ENCODE data around the gene CHAC2. TPM values are rescaled to one million over a fixed set of nuclear protein-coding genes. Genes with fewer than 3 reads are reported as not detected.

CHAC2 gene
- total RNA-seq, 1 experiment from 2014 or later = 30.2 TPM

Other genes starting within 250 kb of the CHAC2 start
- gene ASB3, start 19.1 kb downstream of the CHAC2 start, total RNA-seq (2014; rRNA removed; shearing (Covaris generic)) = 42.3 and 44.4 TPM in 2 replicates
- gene ERLEC1, start 19.2 kb downstream of the CHAC2 start, total RNA-seq (2014; rRNA removed; shearing (Covaris generic)) = 46.9 and 51.5 TPM in 2 replicates
- 3.2 and 4.5 TPM in 2 replicates for gene GPR75, start 92.2 kb downstream of the CHAC2 start, total RNA-seq (2014; rRNA removed; shearing (Covaris generic))
- gene PSME4, start 203.2 kb downstream of the CHAC2 start, total RNA-seq (2014; rRNA removed; shearing (Covaris generic)) = 71.7 and 82.8 TPM in 2 replicates